NCI-H1092 (cell line): ENCODE results near the gene TEX14.
A peak's percentile ranks its signal among the peaks of the same experiment; 100 is the strongest.
"Not testable (repeated sequence)": the region's sequence is repeated elsewhere in the genome, so short reads cannot be mapped to it uniquely, and the experiment has no call there.

ENCODE experiments used
- DNase-seq: peaks from one replicate; lab custom pipeline; 2025; lab: John Stamatoyannopoulos, UW

The TEX14 gene

GRCh38 chr17:58560511-58560910, 131.3 kb downstream of the TEX14 start:
- no peak for DNase-seq

DNA sequence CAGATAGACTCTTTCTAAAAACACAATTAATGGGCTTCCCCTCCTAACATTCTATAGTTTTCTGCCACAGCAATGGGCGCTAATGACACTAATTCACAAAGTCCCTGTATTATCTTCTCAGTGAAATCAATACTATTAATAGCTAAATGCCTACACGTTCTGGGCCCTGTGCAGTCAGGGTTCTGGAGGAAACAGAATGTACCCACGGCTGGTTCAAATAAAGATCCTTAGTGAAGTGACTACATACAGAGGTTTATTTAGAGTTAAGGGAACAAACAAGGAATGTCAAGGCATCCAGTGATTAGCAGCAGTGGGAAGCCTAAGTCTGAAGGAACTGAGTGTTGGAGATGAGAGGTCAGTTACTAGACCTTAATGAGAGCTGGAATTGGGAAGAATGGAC, 133.9 kb downstream of the TEX14 start:
- DNase-seq, result no peak

GRCh38 chr17:58556833-58557250, 135.0 kb downstream of the TEX14 start:
- no peak for DNase-seq

- DNase-seq, result not testable (repeated sequence)
These were observed 136.7 kb downstream of the TEX14 start for GRCh38 chr17:58555109-58555508.

DNA sequence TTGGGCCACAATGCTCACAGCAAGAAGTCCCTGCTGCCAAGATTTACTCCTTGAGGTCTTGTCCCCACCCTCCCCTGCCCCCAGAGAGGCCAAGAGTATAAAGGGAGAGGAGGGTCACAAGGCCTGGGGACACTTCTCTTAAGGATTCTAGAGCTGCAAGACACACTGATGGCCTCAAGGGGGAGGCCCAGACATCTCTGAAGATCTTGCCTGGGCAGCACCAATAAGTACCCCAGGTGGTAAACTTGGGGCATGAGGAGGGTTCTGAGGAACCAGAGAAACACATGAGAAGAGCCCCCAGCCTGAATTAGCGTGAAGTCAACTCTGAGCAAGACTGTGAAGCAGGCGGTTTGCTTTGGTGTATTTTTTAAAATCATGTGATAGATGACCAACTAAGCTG, 150.6 kb downstream of the TEX14 start:
- no peak for DNase-seq

DNA sequence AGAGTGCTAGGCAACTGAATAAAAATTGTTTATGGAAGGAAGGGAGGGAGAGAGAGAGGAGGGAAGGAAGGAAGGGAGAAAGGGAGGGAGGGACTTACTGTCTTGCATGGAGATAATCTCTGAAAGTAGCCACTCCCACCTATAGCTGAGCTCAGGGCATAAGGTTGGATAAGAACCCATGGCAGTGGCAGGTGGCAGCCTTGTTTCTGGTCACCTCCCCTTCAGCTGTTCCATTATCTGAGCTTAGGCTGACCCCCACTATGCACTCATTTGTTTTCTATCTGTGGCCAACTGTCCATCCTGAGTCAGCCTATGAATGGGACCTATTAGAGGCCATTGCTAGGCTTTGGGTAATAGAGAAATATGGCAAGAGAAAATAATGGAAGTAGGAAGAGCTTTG, 152.1 kb downstream of the TEX14 start:
- no peak for DNase-seq

DNA sequence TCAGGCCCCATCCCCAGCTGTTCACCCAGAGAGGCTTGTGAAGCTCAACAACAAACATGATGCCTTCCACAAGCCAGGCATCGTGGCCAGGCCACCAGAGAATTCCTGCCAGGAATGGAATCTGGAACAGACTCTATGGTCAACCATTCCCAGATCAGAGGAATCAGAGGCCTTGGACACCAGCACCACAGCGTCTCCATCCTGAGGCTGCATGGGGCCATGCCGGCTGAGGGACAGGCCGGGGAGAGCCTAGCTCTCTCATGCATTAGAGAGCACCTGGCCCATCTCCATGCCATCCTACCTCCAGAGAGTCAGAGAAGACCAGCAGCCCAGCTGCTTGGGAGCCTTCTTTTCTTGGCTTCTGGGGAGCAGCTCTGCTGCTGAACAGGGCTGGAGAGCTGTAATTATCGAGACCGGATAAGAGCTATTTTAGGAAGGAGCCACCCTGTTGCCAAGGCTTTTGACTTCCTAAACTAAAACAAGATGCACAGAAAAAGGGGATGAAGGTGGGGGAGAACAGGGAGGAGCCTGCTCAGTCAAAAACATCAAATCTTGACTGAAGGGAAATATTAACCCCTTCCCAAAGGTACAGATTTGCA, 152.9 kb downstream of the TEX14 start:
- DNase-seq, result no peak

DNA sequence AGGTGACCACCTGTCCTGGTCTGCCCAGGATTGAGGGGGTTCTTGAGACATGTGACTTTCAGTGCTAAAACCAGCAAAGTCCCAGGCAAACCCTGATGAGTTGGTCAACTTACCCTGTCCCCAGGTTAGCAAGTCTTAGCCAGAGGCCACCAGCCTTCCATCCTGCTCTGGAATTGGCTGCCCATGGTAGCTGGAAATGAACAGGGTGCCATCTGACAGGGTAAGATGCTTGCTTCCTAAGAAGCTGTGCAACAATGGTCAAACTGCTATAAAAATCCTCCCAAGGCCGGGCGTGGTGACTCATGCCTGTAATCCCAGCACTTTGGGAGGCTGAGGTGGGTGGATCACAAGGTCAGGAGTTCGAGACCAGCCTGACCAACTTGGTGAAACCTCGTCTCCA, 154.6 kb downstream of the TEX14 start:
- DNase-seq, result no peak

- no peak for DNase-seq
These were observed 155.3 kb downstream of the TEX14 start for GRCh38 chr17:58536542-58536941.

DNA sequence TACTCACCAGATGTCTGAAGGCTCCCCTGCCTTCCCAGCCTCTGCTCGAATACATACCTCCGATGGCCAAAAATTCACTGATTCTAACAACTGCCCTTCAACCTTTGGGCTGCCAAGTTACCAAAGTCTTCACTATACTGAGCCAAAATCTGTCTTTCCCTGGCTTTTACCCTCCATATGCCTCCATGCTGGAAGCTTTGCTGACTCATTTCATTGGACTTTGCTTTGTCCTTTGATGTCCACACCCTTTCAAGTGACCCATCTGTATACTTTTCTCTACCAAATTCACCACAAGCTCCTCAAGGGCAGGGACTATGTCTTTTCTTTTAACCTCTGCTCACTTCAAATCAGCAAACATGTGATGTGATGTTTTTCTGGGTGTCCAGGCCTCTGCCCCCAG, 156.4 kb downstream of the TEX14 start:
- DNase-seq, result no peak

- DNase-seq, result no peak
These were observed 156.9 kb downstream of the TEX14 start for GRCh38 chr17:58534901-58535421.

DNA sequence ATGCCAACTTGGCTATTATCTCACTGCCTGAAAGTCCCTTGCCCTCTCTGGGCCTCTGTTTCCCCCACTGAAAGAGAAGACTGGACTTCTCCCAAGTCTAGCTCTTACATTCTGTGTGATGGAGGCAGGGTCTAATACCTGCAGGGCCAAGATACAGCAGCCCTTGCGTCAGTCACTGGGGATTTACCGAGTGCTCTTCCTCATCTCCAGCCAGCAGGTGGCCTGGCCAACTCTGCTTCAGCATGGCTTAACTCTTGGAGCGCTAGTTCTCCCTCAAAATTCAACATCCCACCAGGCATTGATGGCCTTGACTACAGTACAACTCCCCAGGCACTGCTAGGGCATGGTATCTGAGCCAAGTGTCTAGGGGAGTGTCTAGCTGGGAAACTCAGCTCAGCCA, 157.5 kb downstream of the TEX14 start:
- no peak for DNase-seq

- DNase-seq, result no peak
These were observed 158.1 kb downstream of the TEX14 start for GRCh38 chr17:58533616-58534188.

DNA sequence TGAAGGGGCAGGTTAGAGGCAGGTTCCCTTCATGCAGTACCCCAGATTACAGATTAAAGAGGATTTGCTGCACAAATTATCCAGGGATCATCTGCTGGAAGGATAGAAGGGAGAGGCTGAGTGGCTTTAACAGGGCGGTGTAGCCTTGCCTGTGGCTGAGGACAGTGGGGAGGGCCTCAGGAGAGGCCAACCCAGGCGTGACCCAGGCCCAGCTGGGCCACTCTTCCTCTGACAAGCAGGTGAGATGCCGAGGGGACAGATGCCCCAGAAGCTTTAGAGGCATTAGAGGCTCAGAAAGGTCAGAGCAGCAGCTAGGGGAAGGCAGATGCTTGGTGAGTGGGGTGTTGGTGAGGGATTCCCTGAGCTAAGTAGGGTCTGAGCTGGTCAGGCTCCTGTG, 159.3 kb downstream of the TEX14 start:
- DNase-seq, result no peak

DNA sequence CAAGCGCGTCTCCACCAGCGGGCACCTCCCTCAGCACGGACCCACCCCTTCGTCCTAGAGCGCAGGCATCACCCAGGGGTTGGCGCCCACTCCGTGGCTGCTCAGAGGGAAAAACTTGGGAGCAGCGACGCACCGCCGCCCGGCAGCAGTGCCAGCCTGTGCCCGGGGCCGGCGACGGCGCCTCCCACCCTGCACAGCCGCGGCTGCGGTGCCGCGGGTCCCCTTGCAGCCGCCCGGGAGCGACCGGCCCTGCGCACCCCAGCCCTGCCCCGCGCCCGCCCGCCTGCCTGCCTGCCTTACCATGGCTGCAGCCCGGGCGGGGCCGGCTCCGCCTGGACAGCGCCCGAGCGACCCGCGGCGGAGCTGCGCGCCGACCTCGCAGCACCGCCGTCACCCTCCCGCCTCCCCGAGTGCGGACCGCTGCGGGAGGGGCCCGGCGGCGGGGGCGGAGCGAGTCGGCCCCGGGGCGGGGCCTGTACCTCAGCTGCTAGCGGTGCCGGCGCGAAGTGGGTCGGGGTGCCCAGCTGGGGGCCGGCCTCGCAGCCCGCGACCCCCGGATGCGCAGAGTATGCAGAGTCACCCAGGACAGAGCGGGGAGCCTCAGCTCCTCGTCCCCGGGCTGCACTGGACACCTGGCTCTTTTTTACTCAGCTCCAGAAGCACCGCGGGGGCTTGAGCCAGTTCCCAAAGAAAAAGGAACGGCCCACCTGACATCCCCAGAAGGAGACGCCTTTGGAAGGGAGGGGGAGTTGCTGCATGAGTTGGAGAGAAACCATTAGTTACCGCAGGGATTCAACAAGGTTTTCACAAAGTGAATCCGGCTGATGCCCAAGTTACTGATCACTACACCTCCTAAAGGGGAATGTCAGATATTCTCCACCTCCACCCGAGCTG, 159.9 kb downstream of the TEX14 start:
- peak; percentile 14 for DNase-seq

GRCh38 chr17:58531122-58531521, 160.7 kb downstream of the TEX14 start:
- DNase-seq, result no peak

- DNase-seq, result no peak
These were observed 161.2 kb downstream of the TEX14 start for GRCh38 chr17:58530655-58531054.

DNA sequence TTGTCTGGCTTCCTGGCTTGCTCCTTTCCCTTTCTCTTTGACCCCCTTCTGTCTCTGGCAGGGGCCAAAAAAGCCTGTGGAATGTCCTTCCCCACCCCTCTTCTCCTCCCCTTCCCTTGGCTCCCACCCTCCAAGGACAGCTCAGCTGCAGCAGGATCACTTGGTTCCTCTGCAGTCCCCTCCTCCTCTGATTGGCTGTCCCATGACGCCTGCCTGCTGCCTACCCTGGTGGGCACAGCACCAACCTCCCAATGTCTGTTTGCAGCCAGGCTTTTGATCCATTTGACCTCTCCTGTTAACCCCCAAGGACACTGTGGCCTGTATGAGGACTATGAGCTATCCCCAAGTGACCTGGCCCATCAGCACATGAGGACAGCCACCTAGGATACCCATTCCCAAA, 162.6 kb downstream of the TEX14 start:
- DNase-seq, result no peak

DNA sequence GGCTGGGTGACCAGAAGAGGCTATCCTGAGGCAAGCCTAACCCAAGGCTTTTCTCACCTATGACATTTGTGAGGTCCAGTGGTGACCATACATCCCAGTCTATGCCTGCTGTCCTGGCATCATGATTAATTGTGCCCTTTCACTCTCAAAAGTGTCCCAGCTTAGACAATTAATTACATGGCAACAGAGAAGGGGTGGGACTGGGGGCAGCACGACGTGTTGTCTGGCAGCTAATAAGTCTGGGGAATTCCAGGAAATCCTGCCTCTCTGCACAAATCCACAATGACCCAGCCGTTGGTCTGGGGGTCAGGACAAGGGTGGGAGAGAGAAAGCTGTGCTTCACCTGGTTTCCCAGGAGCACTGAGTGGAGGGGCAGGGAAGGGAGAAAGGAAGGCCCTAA, 163.4 kb downstream of the TEX14 start:
- no peak for DNase-seq

DNA sequence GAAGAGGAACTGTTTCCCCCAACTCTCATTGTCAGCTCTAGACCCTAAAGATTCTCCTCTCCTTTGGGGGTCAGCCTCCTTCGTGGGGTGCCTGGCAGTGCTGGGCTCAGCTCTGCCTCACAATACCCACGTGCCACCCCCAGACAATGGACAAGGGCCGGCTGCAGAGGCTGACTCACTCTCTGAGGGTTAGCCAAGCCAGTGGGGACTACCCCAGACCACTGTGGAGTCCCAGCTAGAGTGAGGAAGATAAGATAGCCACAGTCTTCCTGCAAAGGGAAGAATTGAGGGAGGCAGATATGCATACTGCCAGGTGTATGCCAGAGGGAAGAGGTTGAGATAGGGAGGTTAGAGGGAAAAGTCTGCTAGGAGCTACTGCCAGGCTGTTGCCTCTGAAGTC, 163.9 kb downstream of the TEX14 start:
- no peak for DNase-seq

DNA sequence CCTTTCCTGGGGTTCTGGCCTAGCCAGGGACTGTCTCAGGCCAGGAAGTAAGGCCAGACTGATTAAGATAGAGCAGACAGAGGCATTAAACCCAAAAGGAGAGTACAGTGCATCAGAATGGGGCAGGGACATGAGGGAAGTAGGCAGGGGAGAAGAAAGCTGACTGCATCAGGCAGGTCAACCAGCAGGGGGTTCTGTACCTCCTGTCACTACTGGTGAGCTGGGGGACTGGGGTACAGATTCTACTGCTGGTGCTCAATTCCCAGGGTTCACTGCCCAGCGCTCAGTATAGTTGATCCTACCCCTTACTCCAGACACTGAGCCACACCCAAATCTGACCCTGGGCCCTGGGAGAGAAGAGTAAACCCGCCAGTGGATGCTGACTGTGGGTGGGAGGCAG, 164.5 kb downstream of the TEX14 start:
- no peak for DNase-seq

GRCh38 chr17:58525239-58525638, 166.6 kb downstream of the TEX14 start:
- no peak for DNase-seq

- DNase-seq, result no peak
These were observed 170.2 kb downstream of the TEX14 start for GRCh38 chr17:58521680-58522079.
